Mesothelial cell of epicardium (in vitro differentiated cells): ENCODE data around the gene FAM136A. TPM values are rescaled to one million over a fixed set of nuclear protein-coding genes. Genes with fewer than 3 reads are reported as not detected.
"Not testable (repeated sequence)": the region's sequence is repeated elsewhere in the genome, so short reads cannot be mapped to it uniquely, and the experiment has no call there.

Source experiments
- DNase-seq, 2 experiments: peaks; one replicate each; pipeline ENCODE4 v3.0.0; 2021; ENCODE audit warnings: low spot score in 2 of 2; ENCODE audit not compliant: unreplicated experiment in 2 of 2
- H3K27ac Mint-ChIP-seq: 2 replicates; pipeline ENCODE4 v1.8.0; 2021; ENCODE audit warnings: mixed read lengths
- H3K27me3 Mint-ChIP-seq: 2 replicates; pipeline ENCODE4 v1.8.0; 2021; ENCODE audit warnings: low read depth, mixed read lengths
- H3K36me3 Mint-ChIP-seq: 2 replicates; pipeline ENCODE4 v1.8.0; 2021; ENCODE audit warnings: mixed read lengths
- H3K4me1 Mint-ChIP-seq: 2 replicates; pipeline ENCODE4 v1.8.0; 2021; ENCODE audit warnings: mixed read lengths
- H3K4me3 Mint-ChIP-seq: 2 replicates; pipeline ENCODE4 v1.8.0; 2021; ENCODE audit warnings: mild to moderate bottlenecking, moderate library complexity, mixed read lengths
- H3K9me3 Mint-ChIP-seq: 2 replicates; pipeline ENCODE4 v1.8.0; 2021; ENCODE audit warnings: mixed read lengths
- CTCF ChIP-seq: fragments of 200-600 bp; sonication (generic); IDR thresholded peaks from one replicate; pipeline ENCODE4 v1.5.0; 2021; ENCODE audit warnings: antibody characterized with exemption; ENCODE audit not compliant: unreplicated experiment
- total RNA-seq: library from RNA; stranded (reverse); gene quantifications from 3 replicates; pipeline ENCODE4 v1.2.1, GENCODE V29; 2021

FAM136A gene
- total RNA-seq, 1 donor from 2014 or later, result 46.5 TPM

GRCh38 chr2:70300771-70301343 lies 1.0 kb downstream of the FAM136A start:
- DNase-seq, result no peak
- peaks cover 20% of the 10 kb centered on the region for H3K36me3 Mint-ChIP-seq

GRCh38 chr2:70297828-70298227 lies 4.0 kb downstream of the FAM136A start:
- H3K27me3 Mint-ChIP-seq, DNase-seq, H3K9me3 Mint-ChIP-seq, H3K4me1 Mint-ChIP-seq, H3K27ac Mint-ChIP-seq, H3K4me3 Mint-ChIP-seq: not testable (repeated sequence)
- H3K36me3 Mint-ChIP-seq, result peaks cover 20% of the 10 kb centered on the region

More at GRCh38 chr2:70300771-70301343, 1.0 kb downstream of the FAM136A start:
- TF ChIP-seq CTCF, result no peak
- Mint-ChIP-seq H3K4me1 (peaks cover 12% of the 10 kb centered on the region), H3K27me3 (no peaks in the 10 kb centered on the region), H3K27ac (peak overlapping the region; percentile 89), H3K4me3 (peak overlapping the region; percentile 80), H3K9me3 (no peaks in the 10 kb centered on the region)

- no peak overlapping the region for H3K27ac Mint-ChIP-seq
- DNase-seq, result no peak
- no peaks in the 10 kb centered on the region for H3K9me3 Mint-ChIP-seq
- peaks cover 49% of the 10 kb centered on the region for H3K36me3 Mint-ChIP-seq
- H3K27me3 Mint-ChIP-seq, result no peaks in the 10 kb centered on the region
- no peaks in the 10 kb centered on the region for H3K4me1 Mint-ChIP-seq
- no peak overlapping the region for H3K4me3 Mint-ChIP-seq
- no peak for TF ChIP-seq CTCF
Observed at GRCh38 chr2:70283500-70284191, 18.2 kb downstream of the FAM136A start.

GRCh38 chr2:70282439-70282838 lies 19.4 kb downstream of the FAM136A start:
- TF ChIP-seq CTCF, result no peak
- H3K4me3 Mint-ChIP-seq, result no peak overlapping the region
- DNase-seq, result no peak
- no peaks in the 10 kb centered on the region for H3K27me3 Mint-ChIP-seq
- H3K4me1 Mint-ChIP-seq, result no peaks in the 10 kb centered on the region
- H3K27ac Mint-ChIP-seq, result peak overlapping the region; percentile 2
- H3K9me3 Mint-ChIP-seq, result no peaks in the 10 kb centered on the region
- H3K36me3 Mint-ChIP-seq, result peaks cover 44% of the 10 kb centered on the region

- H3K4me3 Mint-ChIP-seq, result no peak overlapping the region
- H3K27ac Mint-ChIP-seq, result no peak overlapping the region
- peaks cover 40% of the 10 kb centered on the region for H3K36me3 Mint-ChIP-seq
- H3K4me1 Mint-ChIP-seq, result no peaks in the 10 kb centered on the region
- no peak for DNase-seq
- no peaks in the 10 kb centered on the region for H3K27me3 Mint-ChIP-seq
- no peak for TF ChIP-seq CTCF
- H3K9me3 Mint-ChIP-seq, result no peaks in the 10 kb centered on the region
Observed at GRCh38 chr2:70280242-70280798, 21.5 kb downstream of the FAM136A start.

- no peaks in the 10 kb centered on the region for H3K27me3 Mint-ChIP-seq
- no peak overlapping the region for H3K27ac Mint-ChIP-seq
- no peak overlapping the region for H3K4me3 Mint-ChIP-seq
- peaks cover 40% of the 10 kb centered on the region for H3K36me3 Mint-ChIP-seq
- no peaks in the 10 kb centered on the region for H3K4me1 Mint-ChIP-seq
- no peak for TF ChIP-seq CTCF
- H3K9me3 Mint-ChIP-seq, result peaks cover 11% of the 10 kb centered on the region
- DNase-seq, result no peak
Observed at GRCh38 chr2:70270323-70270722, 31.5 kb downstream of the FAM136A start.

GRCh38 chr2:70269422-70270302 lies 32.2 kb downstream of the FAM136A start:
- not testable (repeated sequence) for H3K27ac Mint-ChIP-seq, H3K27me3 Mint-ChIP-seq, H3K4me3 Mint-ChIP-seq, H3K4me1 Mint-ChIP-seq, DNase-seq
- peaks cover 11% of the 10 kb centered on the region for H3K9me3 Mint-ChIP-seq
- peaks cover 38% of the 10 kb centered on the region for H3K36me3 Mint-ChIP-seq

- H3K4me3 Mint-ChIP-seq, DNase-seq, H3K4me1 Mint-ChIP-seq, H3K27ac Mint-ChIP-seq, H3K27me3 Mint-ChIP-seq: not testable (repeated sequence)
- peaks cover 11% of the 10 kb centered on the region for H3K9me3 Mint-ChIP-seq
- H3K36me3 Mint-ChIP-seq, result peaks cover 40% of the 10 kb centered on the region
Observed at GRCh38 chr2:70266925-70267324, 34.9 kb downstream of the FAM136A start.
